GM12801 (cell line): ENCODE data around the gene GLIS1.

Experiments used
- CTCF ChIP-seq: IDR thresholded peaks from one replicate; pipeline ENCODE4 v1.5.1; 2011; ENCODE audit warnings: control low read depth; ENCODE audit not compliant: insufficient read length; ENCODE audit errors: extremely low read depth

Gene GLIS1

DNA sequence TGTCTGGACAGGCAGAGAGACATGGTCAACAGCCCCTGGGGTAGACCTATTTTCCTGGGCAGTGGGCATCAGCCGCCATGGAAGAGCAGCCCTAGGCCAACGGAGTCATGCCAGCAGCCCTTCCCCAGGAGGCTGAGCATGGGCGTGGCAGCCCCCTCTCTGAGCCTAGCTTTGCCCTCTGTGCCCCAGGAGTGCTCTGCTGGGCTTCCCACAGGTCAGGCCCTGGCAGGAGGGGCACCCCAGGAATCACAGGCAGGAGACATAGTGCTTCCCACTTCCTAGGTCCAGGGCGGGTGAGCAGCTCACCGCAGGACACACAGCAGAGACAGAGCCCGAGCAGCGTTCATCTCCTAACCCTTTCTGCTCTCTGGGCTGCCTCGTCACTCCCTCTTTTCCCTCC, 132.8 kb downstream of the GLIS1 start:
- TF ChIP-seq CTCF: no peak

DNA sequence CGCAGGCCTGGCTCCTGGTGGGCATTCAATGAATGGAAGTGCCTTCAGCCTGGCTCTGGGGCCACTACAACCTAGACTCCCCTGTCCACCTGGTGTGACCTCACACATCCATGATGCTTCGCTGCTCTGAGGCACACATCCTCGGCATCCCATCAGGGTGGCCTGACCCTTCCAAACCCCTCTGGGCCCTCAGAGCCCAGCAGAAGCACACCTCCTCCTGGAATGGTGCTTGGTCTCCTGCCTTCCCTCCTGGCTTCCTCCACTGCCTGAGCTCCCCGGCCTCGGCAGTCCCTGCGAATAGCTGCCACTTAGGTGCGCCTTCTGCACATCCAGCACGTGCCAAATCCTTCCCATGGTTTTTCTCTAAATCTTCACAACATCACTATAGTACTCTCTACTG, 133.8 kb downstream of the GLIS1 start:
- TF ChIP-seq CTCF: no peak

DNA sequence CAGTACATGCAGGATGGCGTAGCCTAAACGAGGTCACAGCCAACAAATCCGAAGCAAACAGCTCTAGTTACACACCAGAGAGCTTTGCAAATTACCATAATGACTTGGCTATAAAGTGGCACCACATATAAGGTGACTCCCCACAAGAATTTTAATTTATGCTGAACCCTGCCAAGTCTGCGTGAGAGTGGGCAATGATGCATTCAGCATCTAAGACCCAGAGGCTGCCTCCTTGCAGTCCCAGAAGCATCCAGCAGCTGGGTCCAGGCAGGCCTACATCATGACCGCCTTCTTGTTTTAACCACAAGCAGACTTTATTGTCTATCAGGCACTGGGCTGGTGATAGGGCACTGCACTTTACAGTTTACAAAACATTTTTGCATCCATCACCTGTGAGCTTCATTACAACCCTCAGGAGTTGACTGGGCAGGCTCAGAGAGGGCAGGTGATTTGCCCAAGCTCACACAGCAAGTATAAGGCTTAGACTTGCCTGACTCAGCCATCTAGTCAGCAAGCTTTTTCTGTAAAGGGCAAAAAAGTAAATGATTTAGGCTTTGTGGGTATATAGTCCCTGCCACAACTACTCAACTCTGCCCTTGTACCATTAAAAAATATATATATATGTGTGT, 134.6 kb downstream of the GLIS1 start:
- no peak for TF ChIP-seq CTCF

DNA sequence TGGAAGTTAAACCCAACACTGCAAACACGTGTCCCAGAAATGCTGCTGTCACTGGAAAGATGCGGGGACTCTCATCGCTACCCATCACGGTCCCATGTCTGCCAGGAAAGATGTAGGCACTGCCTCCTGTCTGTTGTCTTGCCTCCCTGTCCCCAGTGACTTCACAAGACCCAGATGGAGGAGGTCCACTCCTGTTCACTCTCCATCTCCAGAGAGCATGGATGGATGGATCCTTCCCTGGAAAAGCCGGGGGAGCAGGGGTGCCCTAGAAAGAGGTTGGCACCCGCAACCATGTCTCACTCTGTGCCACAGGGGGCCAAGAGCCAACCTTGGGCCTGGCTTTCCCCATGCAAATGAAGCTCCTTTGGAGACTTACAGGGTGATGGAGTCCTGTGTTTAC, 135.5 kb downstream of the GLIS1 start:
- TF ChIP-seq CTCF: no peak

- no peak for TF ChIP-seq CTCF
These were observed 136.8 kb downstream of the GLIS1 start for GRCh38 chr1:53601867-53602775.

DNA sequence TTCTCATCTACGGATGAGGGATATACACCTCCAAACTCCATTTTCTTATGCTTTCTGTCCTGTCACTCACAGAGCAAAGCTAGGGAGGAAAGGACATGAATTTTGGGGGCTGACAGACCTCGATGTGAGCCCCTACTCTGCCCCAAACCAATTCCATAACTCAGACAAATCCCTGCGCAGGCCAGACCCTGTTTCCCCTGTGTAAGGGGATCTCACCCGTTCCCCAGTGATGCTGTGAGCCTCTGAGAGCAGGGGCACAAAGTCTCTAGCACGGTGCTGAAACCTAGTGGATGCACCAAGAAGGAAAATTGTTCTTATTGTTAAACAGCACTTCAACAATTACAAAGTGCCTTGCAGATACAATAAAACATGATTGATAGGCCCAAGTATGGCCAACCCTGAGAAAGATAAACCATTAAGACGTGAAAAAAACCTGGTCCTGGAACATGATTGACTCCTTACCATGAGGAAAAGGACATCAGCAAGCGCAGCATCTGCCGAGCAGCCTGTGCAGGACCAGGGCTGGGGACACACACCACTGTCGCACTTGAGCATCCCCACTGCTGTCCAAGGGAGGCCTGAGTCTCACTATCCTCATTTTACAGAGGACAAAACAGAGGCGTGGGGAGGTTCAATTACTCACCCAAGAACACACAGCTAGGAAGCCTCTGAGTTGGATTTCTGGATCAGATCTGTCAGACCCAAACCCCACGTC, 137.8 kb downstream of the GLIS1 start:
- TF ChIP-seq CTCF: no peak

- no peak for TF ChIP-seq CTCF
These were observed 138.4 kb downstream of the GLIS1 start for GRCh38 chr1:53600561-53600960.
